H9 (cell line): Measurements from ENCODE around the gene WFS1. TPM values are rescaled to one million over a fixed set of nuclear protein-coding genes. Genes with fewer than 3 reads are reported as not detected.

Source experiments
- DNase-seq: peaks from one replicate; pipeline ENCODE4 v3.0.0-alpha.2; 2017
- H2AFZ ChIP-seq: one replicate; pipeline ENCODE4 v1.6.1; 2013; ENCODE audit warnings: mild to moderate bottlenecking, low read length, control low read depth, moderate library complexity
- H2AK5ac ChIP-seq: 2 replicates; pipeline ENCODE4 v1.6.1; 2013; ENCODE audit warnings: low read length, control low read depth, mixed read lengths; ENCODE audit not compliant: insufficient read length
- H2BK120ac ChIP-seq: one replicate; pipeline ENCODE4 v1.6.1; 2013; ENCODE audit warnings: low read depth, mild to moderate bottlenecking, low read length, control low read depth, inconsistent platforms; ENCODE audit not compliant: poor library complexity, severe bottlenecking
- H2BK12ac ChIP-seq: 2 replicates; pipeline ENCODE4 v1.6.1; 2013; ENCODE audit warnings: low read length, control low read depth, mixed read lengths, low read depth; ENCODE audit not compliant: insufficient read length
- H2BK15ac ChIP-seq: 2 replicates; pipeline ENCODE4 v1.6.1; 2013; ENCODE audit warnings: low read depth, low read length, control low read depth
- H2BK20ac ChIP-seq: one replicate; pipeline ENCODE4 v1.6.1; 2013; ENCODE audit warnings: low read depth, mild to moderate bottlenecking, low read length, control low read depth, inconsistent platforms; ENCODE audit not compliant: poor library complexity, severe bottlenecking
- H2BK5ac ChIP-seq: 2 replicates; pipeline ENCODE4 v1.6.1; 2013; ENCODE audit warnings: low read length, control low read depth, mixed read lengths; ENCODE audit not compliant: insufficient read length
- H3K14ac ChIP-seq: 2 replicates; pipeline ENCODE4 v1.6.1; 2013; ENCODE audit warnings: low read length, control low read depth; ENCODE audit not compliant: insufficient read depth
- H3K18ac ChIP-seq: 2 replicates; pipeline ENCODE4 v1.6.1; 2013; ENCODE audit warnings: low read depth, mild to moderate bottlenecking, mixed read lengths, low read length, control low read depth; ENCODE audit not compliant: insufficient read length
- H3K23ac ChIP-seq: 2 replicates; pipeline ENCODE4 v1.6.1; 2013; ENCODE audit warnings: low read length, control low read depth, mixed read lengths, low read depth; ENCODE audit not compliant: insufficient read length
- H3K23me2 ChIP-seq: 2 replicates; pipeline ENCODE4 v1.6.1; 2013; ENCODE audit warnings: low read depth, mild to moderate bottlenecking, mixed read lengths, low read length, control low read depth; ENCODE audit not compliant: insufficient read length, poor library complexity, severe bottlenecking
- H3K27ac ChIP-seq: 2 replicates; pipeline ENCODE4 v1.5.1; 2013; ENCODE audit warnings: low read length, control low read depth, mixed read lengths, low read depth; ENCODE audit not compliant: insufficient read length
- H3K27me3 ChIP-seq: 2 replicates; pipeline ENCODE4 v1.6.1; 2013; ENCODE audit warnings: low read length, control low read depth, inconsistent platforms; ENCODE audit not compliant: insufficient read depth
- H3K4ac ChIP-seq: 2 replicates; pipeline ENCODE4 v1.6.1; 2013; ENCODE audit warnings: low read depth, mild to moderate bottlenecking, control low read depth, inconsistent platforms, low read length, moderate library complexity
- H3K4me1 ChIP-seq: 2 replicates; pipeline ENCODE4 v1.6.1; 2013; ENCODE audit warnings: low read length, control low read depth, inconsistent platforms; ENCODE audit not compliant: insufficient read depth
- H3K4me2 ChIP-seq: 2 replicates; pipeline ENCODE4 v1.6.1; 2013; ENCODE audit warnings: low read length, control low read depth, mixed read lengths; ENCODE audit not compliant: insufficient read length, insufficient read depth
- H3K56ac ChIP-seq: 2 replicates; pipeline ENCODE4 v1.6.1; 2013; ENCODE audit warnings: low read depth, mild to moderate bottlenecking, mixed read lengths, low read length, control low read depth; ENCODE audit not compliant: insufficient read length
- H3K79me1 ChIP-seq: 2 replicates; pipeline ENCODE4 v1.6.1; 2013; ENCODE audit warnings: low read depth, mild to moderate bottlenecking, moderate library complexity, low read length, control low read depth, inconsistent platforms; ENCODE audit not compliant: insufficient read depth, poor library complexity, severe bottlenecking
- H3K79me2 ChIP-seq: 2 replicates; pipeline ENCODE4 v1.6.1; 2013; ENCODE audit warnings: low read length, control low read depth, inconsistent platforms; ENCODE audit not compliant: insufficient read depth
- H3K9ac ChIP-seq: 2 replicates; pipeline ENCODE4 v1.6.1; 2013; ENCODE audit warnings: low read length, control low read depth, mixed read lengths; ENCODE audit not compliant: insufficient read length; ENCODE audit errors: extremely low read depth
- H3K9me3 ChIP-seq: one replicate; pipeline ENCODE4 v1.6.1; 2013; ENCODE audit warnings: low read depth, low read length, inconsistent platforms; ENCODE audit not compliant: control insufficient read depth
- H3T11ph ChIP-seq: one replicate; pipeline ENCODE4 v1.6.1; 2013; ENCODE audit warnings: mild to moderate bottlenecking, low read length, control low read depth, inconsistent platforms
- H4K20me1 ChIP-seq: one replicate; pipeline ENCODE4 v1.6.1; 2013; ENCODE audit not compliant: control insufficient read depth, insufficient read length, insufficient read depth
- H4K5ac ChIP-seq: 2 replicates; pipeline ENCODE4 v1.6.1; 2013; ENCODE audit warnings: low read depth, mild to moderate bottlenecking, mixed read lengths, low read length, control low read depth; ENCODE audit not compliant: insufficient read length
- H4K8ac ChIP-seq: replicated peaks from 2 replicates; pipeline ENCODE4 v1.6.1; 2013; ENCODE audit warnings: low read length, control low read depth, mixed read lengths, low read depth; ENCODE audit not compliant: insufficient read length
- H4K91ac ChIP-seq: 2 replicates; pipeline ENCODE4 v1.6.1; 2013; ENCODE audit warnings: low read depth, mild to moderate bottlenecking, moderate library complexity, mixed read lengths, low read length, control low read depth; ENCODE audit not compliant: insufficient read length
- H3K27ac Mint-ChIP-seq, 3 experiments: 2 replicates in 2 of 3; 3 replicates in 1 of 3; pipeline ENCODE4 v1.8.0; 2020 to 2021; ENCODE audit warnings: mixed read lengths in 3 of 3, mild to moderate bottlenecking in 1 of 3, moderate library complexity in 1 of 3
- H3K27me3 Mint-ChIP-seq: 2 replicates; pipeline ENCODE4 v1.8.0; 2021; ENCODE audit warnings: low read depth, mild to moderate bottlenecking, moderate library complexity, mixed read lengths
- H3K36me3 Mint-ChIP-seq, 3 experiments: 2 replicates in 2 of 3; 3 replicates in 1 of 3; pipeline ENCODE4 v1.8.0; 2020 to 2021; ENCODE audit warnings: low read depth in 3 of 3, mixed read lengths in 3 of 3; ENCODE audit not compliant: insufficient read depth in 1 of 3
- H3K4me1 Mint-ChIP-seq, 2 experiments: 2 replicates each; pipeline ENCODE4 v1.8.0; 2020; ENCODE audit warnings: mixed read lengths in 2 of 2
- H3K4me3 Mint-ChIP-seq, 2 experiments: 2 replicates in 1 of 2; 3 replicates in 1 of 2; pipeline ENCODE4 v1.8.0; 2020 to 2021; ENCODE audit warnings: mild to moderate bottlenecking in 2 of 2, mixed read lengths in 2 of 2, moderate library complexity in 1 of 2
- H3K9me3 Mint-ChIP-seq, 2 experiments: 2 replicates in 1 of 2; 3 replicates in 1 of 2; pipeline ENCODE4 v1.8.0; 2020; ENCODE audit warnings: mild to moderate bottlenecking in 2 of 2, mixed read lengths in 2 of 2, moderate library complexity in 1 of 2
- CTCF ChIP-seq: fragments of 200-600 bp; sonication (generic); conservative IDR thresholded peaks from 3 replicates; pipeline ENCODE4 v1.8.0; 2021; ENCODE audit warnings: antibody characterized with exemption, mild to moderate bottlenecking
- WGBS: extraction: QIAGEN DNeasy Blood & Tissue Kit; methylation state at CpG from one replicate; pipeline ENCODE4 v1.1.7; 2013; ENCODE audit warnings: missing lambda C conversion rate, low lambda C conversion rate, mixed read lengths; ENCODE audit not compliant: insufficient read length; ENCODE audit errors: extremely low coverage; 5-methylcytosine and 5-hydroxymethylcytosine counted together
- total RNA-seq: library from RNA; stranded (reverse); gene quantifications from 2 replicates; pipeline ENCODE4 v1.2.1, GENCODE V29; 2021

Gene WFS1
- total RNA-seq, 1 experiment from 2014 or later, result 18.9 TPM

GRCh38 chr4:6277935-6278800 is 8.5 kb downstream of the WFS1 start:
- H2BK20ac ChIP-seq, result no peak overlapping the region
- no CpG with 5 or more reads among the region's 21 CpGs for WGBS
- H3K27ac ChIP-seq, result no peak overlapping the region
- no peak overlapping the region for H2BK120ac ChIP-seq
- Mint-ChIP-seq H3K4me3 (no peak overlapping the region), H3K9me3 (no peaks in the 10 kb centered on the region), H3K4me1 (peaks cover 19 to 31% of the 10 kb centered on the region in 2 experiments), H3K36me3 (peaks cover 4 to 11% (median 8%) of the 10 kb centered on the region in 3 experiments; a peak in 5 of 7 replicates), H3K27ac (0 out of 7 replicates have a peak overlapping the region, but pooled peaks of 1 of the 3 experiments have one; percentile 68), H3K27me3 (no peaks in the 10 kb centered on the region)
- no peak overlapping the region for H3K4ac ChIP-seq
- no peak overlapping the region for H3T11ph ChIP-seq
- peaks cover 3% of the 10 kb centered on the region for H4K20me1 ChIP-seq
- no peaks in the 10 kb centered on the region for H3K79me2 ChIP-seq
- no peak overlapping the region for H4K91ac ChIP-seq
- H3K56ac ChIP-seq, result no peak overlapping the region
- TF ChIP-seq CTCF, result no peak
- H3K18ac ChIP-seq, result no peak overlapping the region
- no peak overlapping the region for H3K4me2 ChIP-seq
- no peak overlapping the region for H2BK12ac ChIP-seq
- no peaks in the 10 kb centered on the region for H3K9me3 ChIP-seq
- no peak overlapping the region for H3K9ac ChIP-seq
- no peak overlapping the region for H4K8ac ChIP-seq
- no peaks in the 10 kb centered on the region for H3K23me2 ChIP-seq
- no peak for DNase-seq
- H2BK15ac ChIP-seq, result no peak overlapping the region
- no peaks in the 10 kb centered on the region for H3K79me1 ChIP-seq
- H3K4me1 ChIP-seq, result no peaks in the 10 kb centered on the region; the same call in 1 of the 2 replicates
- H3K14ac ChIP-seq, result no peak overlapping the region
- H3K23ac ChIP-seq, result no peak overlapping the region
- H2AK5ac ChIP-seq, result no peak overlapping the region
- H3K27me3 ChIP-seq, result no peaks in the 10 kb centered on the region
- H2BK5ac ChIP-seq, result no peak overlapping the region
- H4K5ac ChIP-seq, result no peak overlapping the region
- H2AFZ ChIP-seq, result no peak overlapping the region
